HG02623 (cell line): ENCODE measurements around the gene RAB3B.
"Not testable (repeated sequence)": the region's sequence is repeated elsewhere in the genome, so short reads cannot be mapped to it uniquely, and the experiment has no call there.

Source experiments
- ATAC-seq: cut with Tn5 transposase; IDR thresholded peaks from one replicate; pipeline ENCODE4 v1.9.1; 2021; ENCODE audit warnings: moderate library complexity; ENCODE audit not compliant: unreplicated experiment

Gene RAB3B

DNA sequence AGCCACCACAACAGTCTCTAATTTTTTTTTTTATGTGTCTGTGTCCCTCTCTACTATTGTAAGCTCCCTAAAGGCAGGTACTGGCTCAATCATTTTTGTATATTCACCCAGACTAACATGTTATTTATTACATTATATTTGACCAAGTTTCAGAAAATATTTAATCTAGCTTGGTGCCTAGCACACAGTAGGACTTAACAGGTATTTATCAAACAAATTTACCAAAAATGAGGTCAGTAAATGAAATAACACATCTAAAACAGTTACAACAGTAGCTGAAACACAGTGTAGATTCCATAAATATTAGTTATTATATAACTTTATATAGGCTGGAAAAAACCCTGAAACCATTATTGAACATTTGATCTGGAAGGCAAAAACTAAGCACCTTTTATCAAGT lies 114.7 kb downstream of the RAB3B start:
- no peak for ATAC-seq

DNA sequence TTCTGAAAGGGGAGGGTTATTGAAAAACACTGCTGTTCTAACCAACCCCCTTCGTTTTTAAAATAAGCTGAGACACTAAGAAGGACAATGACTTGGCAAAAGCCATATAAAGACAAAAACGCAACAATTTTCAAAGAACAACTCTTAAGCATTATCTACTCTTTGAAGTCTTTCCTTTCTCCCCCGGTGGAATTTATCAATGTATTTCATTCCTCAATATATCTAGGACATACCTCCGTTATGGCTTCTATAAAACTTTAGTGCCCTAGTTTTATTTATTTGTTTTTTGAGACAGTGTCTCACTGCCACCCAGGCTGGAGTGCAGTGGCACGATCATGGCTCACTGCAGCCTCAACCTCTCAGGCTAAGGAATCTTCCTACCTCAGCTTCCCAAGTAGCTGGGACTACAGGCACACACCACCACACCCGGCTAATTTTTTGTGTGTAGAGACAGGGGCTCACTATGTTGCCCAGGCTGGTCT lies 115.2 kb downstream of the RAB3B start:
- no peak for ATAC-seq

DNA sequence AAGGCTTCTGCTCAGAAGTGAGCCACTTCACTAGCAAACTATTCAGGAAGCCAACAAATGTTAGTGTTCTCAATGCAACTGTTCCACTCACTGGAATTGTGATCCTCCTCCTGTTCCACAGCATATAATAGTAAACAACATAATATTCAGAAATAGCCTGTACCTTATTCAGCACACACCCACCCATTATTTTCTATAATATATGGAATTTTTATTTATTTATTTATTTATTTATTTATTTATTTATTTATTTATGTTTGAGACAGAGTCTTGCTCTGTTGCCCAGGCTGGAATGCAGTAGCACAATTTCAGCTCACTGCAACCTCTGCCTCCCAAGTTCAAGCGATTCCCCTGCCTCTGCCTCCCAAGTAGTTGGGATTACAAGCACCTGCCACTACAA lies 117.2 kb downstream of the RAB3B start:
- ATAC-seq = not testable (repeated sequence)

- no peak for ATAC-seq
Observed at GRCh38 chr1:51871351-51871975, 119.0 kb downstream of the RAB3B start.

DNA sequence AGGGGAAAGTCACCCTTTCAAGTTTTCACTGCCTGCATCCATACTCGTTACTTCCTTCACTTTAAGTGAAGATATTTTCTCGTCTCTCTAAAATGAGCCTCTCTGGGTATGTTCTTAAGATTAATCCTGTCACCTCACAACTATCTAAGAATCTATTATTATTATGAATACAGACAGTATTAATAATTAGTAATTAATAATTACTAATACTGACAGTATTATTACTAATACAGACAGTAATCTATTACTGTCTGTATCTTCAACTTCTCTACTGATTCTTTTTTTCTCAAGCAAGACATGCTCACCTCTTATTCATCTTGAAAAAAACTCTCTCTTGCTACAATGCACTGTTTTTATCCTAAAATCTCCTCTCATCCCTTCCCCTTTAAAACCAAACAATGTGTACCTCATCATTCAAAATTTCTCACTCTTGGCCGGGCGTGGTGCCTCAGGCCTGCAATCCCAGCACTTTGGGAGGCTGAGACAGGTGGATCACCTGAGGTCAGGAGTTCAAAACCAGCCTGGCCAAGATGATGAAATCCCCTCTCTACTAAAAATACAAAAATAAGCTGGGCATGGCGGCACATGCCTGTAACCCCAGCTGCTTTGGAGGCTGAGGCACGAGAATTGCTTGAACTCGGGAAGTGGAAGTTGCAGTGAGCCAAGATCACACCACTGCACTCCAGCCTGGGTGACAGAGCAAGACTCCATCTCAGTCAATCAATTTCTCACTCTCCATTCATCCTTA lies 119.7 kb downstream of the RAB3B start:
- ATAC-seq = no peak

DNA sequence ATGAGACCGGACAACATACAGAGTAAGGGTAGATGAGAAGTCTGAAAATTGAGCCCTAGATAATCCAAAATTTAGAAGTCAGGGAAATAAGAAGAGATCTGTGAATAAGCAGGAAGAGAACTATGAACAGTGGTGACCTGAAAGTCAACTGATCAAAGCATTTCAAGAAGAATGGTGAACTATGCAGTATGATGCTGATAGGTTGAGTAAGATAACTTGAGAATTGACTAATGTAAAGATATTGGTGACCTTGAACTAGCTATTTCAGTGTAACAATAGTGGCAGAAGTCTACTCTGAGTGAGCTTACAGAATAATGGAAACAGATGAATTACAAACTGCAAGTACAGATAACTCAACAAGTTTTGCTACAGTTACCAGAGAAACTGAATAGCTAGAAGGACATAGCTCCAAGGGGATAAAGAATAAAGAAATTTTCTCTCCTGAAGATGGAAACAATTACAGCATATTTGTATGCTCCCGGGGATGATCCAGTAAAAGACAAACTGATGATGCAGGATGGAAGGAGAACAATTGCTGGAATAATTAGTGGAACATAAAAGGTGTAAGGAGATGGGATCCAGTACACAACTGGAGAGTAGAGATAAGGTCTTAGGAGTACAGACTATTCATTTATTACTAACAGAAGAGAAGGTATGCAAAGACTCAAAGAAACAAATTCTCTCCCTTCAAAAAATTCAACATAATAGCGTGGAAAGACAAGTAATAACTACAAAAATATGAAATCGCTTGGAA lies 122.8 kb downstream of the RAB3B start:
- ATAC-seq = no peak

DNA sequence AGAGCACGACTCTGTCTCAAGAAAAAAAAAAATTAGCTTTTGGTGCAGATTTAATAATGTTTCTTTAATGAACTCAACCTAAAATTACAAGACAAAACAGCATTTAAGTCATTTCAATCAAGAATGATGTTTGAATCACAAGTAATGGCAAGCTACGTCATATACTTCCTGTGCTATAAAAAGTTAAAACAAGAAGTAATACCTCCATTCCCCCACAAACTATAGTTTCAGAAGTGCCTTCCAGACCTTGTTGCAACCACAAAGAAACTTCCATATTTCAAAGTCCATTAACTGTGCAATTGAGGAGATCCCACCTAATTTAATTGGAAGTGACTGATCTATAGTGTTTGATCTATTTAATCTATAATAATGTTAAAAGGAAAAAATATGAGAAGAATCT lies 127.1 kb downstream of the RAB3B start:
- no peak for ATAC-seq

DNA sequence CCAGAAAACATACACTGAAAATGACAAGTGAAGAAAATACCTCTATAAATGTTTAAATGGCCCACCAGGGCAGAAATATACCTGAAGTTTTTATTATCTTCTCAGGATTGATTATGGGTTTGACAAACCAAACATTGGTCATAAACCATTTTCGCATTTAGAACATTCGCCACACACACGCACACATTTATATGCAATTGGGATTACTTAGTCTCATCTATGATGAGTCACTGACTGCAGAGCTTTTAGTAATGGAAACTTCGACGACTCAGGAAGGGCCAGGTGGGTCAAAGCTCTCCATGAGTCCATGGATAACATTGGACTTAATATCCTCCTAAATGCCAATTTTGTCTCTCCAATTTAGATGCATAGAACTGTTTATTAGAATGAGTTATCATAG lies 128.8 kb downstream of the RAB3B start:
- no peak for ATAC-seq

DNA sequence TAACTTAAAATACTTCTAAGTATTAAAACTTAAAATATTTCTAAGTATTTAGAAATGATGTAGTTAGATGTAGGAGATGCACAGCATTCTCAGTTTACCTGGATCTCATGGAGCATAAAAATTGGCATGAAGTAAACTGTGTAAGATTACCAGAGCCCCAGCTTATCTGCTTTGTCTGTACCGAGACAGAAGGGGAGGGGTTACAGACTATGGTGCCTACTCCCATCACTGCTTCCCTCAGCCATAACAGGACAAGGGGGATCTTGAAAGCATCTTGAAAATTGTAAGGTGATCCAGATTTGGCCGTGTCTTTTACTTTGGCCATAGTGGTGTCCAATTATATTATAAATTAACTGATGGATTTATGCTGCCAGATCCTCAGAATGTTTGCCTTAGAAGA lies 130.8 kb downstream of the RAB3B start:
- ATAC-seq = no peak

GRCh38 chr1:51859333-51859732 lies 131.2 kb downstream of the RAB3B start:
- no peak for ATAC-seq

DNA sequence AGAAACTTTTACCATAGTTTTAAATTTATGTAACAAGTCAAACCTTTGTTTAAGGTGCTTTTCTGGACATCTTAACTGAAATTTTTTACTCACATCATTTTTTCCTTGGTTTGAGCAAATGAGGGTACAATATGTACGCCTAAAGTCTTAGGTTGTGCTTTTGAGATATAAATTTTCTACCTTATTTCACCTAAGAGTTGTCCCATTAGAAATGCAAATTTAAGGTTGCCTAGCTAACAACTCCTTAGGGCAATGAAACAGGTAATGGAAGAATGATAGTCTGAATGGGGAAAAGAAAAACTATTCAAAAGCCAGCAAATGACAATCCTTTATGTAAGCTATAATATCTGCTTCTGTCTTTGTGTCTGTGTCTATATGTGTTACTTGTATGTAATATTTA lies 131.6 kb downstream of the RAB3B start:
- no peak for ATAC-seq
